HL-60 (cell line): ENCODE measurements around the gene SERPINB1.

Experiments
- DNase-seq, 2 experiments: peaks; one replicate each; pipeline ENCODE4 v3.0.0-alpha.2; 2010 to 2020; ENCODE audit warnings: low read depth in 1 of 2, low spot score in 1 of 2
- H3K27ac ChIP-seq: fragments of 250-450 bp; sonication (Bioruptor Pico); replicated peaks from 2 replicates; pipeline ENCODE4 v1.5.1; 2020; ENCODE audit warnings: mild to moderate bottlenecking, moderate library complexity
- H3K27me3 ChIP-seq: fragments of 250-450 bp; sonication (Bioruptor Pico); 2 replicates; pipeline ENCODE4 v1.5.1; 2021; ENCODE audit warnings: mild to moderate bottlenecking, moderate library complexity; ENCODE audit not compliant: insufficient read depth, poor library complexity, severe bottlenecking
- H3K4me3 ChIP-seq: replicated peaks from 2 replicates; pipeline ENCODE4 v1.5.1; 2011; ENCODE audit warnings: mild to moderate bottlenecking, control low read depth, low read length; ENCODE audit not compliant: insufficient read depth
- CTCF ChIP-seq: IDR thresholded peaks from one replicate; pipeline ENCODE4 v1.5.1; 2011; ENCODE audit warnings: low read length, control low read depth, inconsistent platforms; ENCODE audit not compliant: insufficient read depth
- GABPA ChIP-seq: IDR thresholded peaks from 2 replicates; pipeline ENCODE4 v1.6.1; 2012; ENCODE audit warnings: low read depth
- POLR2AphosphoS5 ChIP-seq: IDR thresholded peaks from 2 replicates; pipeline ENCODE4 v1.6.1; 2012; ENCODE audit warnings: low read depth
- REST ChIP-seq: IDR thresholded peaks from 2 replicates; pipeline ENCODE4 v1.6.1; 2012; ENCODE audit warnings: low read depth; ENCODE audit not compliant: insufficient replicate concordance
- SPI1 ChIP-seq: IDR thresholded peaks from 2 replicates; pipeline ENCODE4 v1.6.1; 2012; ENCODE audit warnings: low read depth, mild to moderate bottlenecking, borderline replicate concordance

The SERPINB1 gene

GRCh38 chr6:2807342-2808090 lies 34.1 kb downstream of the SERPINB1 start:
- Histone ChIP-seq H3K27ac (no peak overlapping the region), H3K27me3 (no peaks in the 10 kb centered on the region), H3K4me3 (no peak overlapping the region)
- no peak for DNase-seq
- TF ChIP-seq SPI1 = no peak
- no peak for TF ChIP-seq POLR2AphosphoS5
- TF ChIP-seq REST = no peak
- no peak for TF ChIP-seq GABPA
- TF ChIP-seq CTCF = no peak

- Histone ChIP-seq H3K4me3 (no peak overlapping the region), H3K27me3 (no peaks in the 10 kb centered on the region), H3K27ac (0 out of 2 replicates have a peak overlapping the region, but pooled peaks have one; percentile 6)
- DNase-seq = no peak
- TF ChIP-seq SPI1 (no peak), POLR2AphosphoS5 (no peak), REST (no peak), CTCF (no peak), GABPA (no peak)
Observed at GRCh38 chr6:2806644-2807043, 35.0 kb downstream of the SERPINB1 start.

GRCh38 chr6:2805031-2805430 lies 36.6 kb downstream of the SERPINB1 start:
- H3K27me3 ChIP-seq = no peaks in the 10 kb centered on the region
- no peak overlapping the region for H3K4me3 ChIP-seq
- DNase-seq = no peak
- 0 out of 2 replicates have a peak overlapping the region, but pooled peaks have one; percentile 29 for H3K27ac ChIP-seq
- TF ChIP-seq REST = no peak
- no peak for TF ChIP-seq CTCF
- TF ChIP-seq SPI1 = no peak
- TF ChIP-seq GABPA = no peak
- no peak for TF ChIP-seq POLR2AphosphoS5
